Endothelial cell of umbilical vein (primary cell): ENCODE results near the gene BMPR2. TPM values are rescaled to one million over a fixed set of nuclear protein-coding genes. Genes with fewer than 3 reads are reported as not detected.

Experiments
- BruUV-seq: library from RNA; stranded (reverse); fragments of 400-500 nt; replicated peaks from 2 replicates; lab custom pipeline; 2021; lab: Mats Ljungman, UMichigan
- CTCF ChIA-PET: fragments of 300-600, 350-600 bp; sonication (Branson Sonifier 250); formaldehyde crosslinking; loops from one replicate; lab custom pipeline; 2021; ENCODE audit warnings: antibody characterized with exemption, inconsistent platforms; lab: Charles Lee
- POLR2A ChIA-PET: fragments of 300-600, 350-600 bp; sonication (Branson Sonifier 250); formaldehyde crosslinking; loops from one replicate; lab custom pipeline; 2021; ENCODE audit warnings: antibody characterized with exemption, inconsistent platforms; lab: Charles Lee
- DNase-seq: peaks from one replicate; pipeline ENCODE4 v3.0.0-alpha.2; 2011; ENCODE audit warnings: low read depth, low spot score
- FAIRE-seq: peaks from 2 replicates; lab custom pipeline; 2011; peaks lifted over from hg19 to GRCh38; lab: Jason Lieb, UNC
- H2AFZ ChIP-seq: 2 replicates; pipeline ENCODE4 v1.6.0; 2012; ENCODE audit warnings: low read depth, low read length, control low read depth, inconsistent platforms
- H3K27ac ChIP-seq: 2 replicates; pipeline ENCODE4 v1.5.1; 2011; ENCODE audit warnings: low read depth, mild to moderate bottlenecking, control low read depth, low read length, moderate library complexity; ENCODE audit not compliant: insufficient read depth
- H3K27me3 ChIP-seq, 2 experiments: 2 replicates each; pipeline versions ENCODE4 v1.6.0 to v1.6.1; 2011; ENCODE audit warnings: low read length in 2 of 2, mixed read lengths in 1 of 2; ENCODE audit not compliant: control insufficient read depth in 2 of 2, insufficient read depth in 2 of 2
- H3K36me3 ChIP-seq, 2 experiments: 2 replicates in 1 of 2; 3 replicates in 1 of 2; pipeline ENCODE4 v1.5.1; 2011; ENCODE audit warnings: low read length in 2 of 2, mild to moderate bottlenecking in 1 of 2, moderate library complexity in 1 of 2; ENCODE audit not compliant: control insufficient read depth in 2 of 2, insufficient read depth in 2 of 2; ENCODE audit errors: extremely low read depth in 1 of 2
- H3K4me1 ChIP-seq: 3 replicates; pipeline ENCODE4 v1.5.1; 2011; ENCODE audit warnings: mild to moderate bottlenecking, low read length; ENCODE audit not compliant: control insufficient read depth, insufficient read depth; ENCODE audit errors: extremely low read depth
- H3K4me2 ChIP-seq: 2 replicates; pipeline ENCODE4 v1.6.1; 2011; ENCODE audit warnings: low read length, control low read depth, mixed read lengths; ENCODE audit not compliant: insufficient read depth
- H3K4me3 ChIP-seq, 3 experiments: fragments of 200-600 bp in 1 of 3; sonication (generic), shearing (Covaris generic) in 1 of 3; replicated peaks in 1 of 3; 2 replicates each; pipeline ENCODE4 v1.5.1; 2011 to 2016; ENCODE audit warnings: control low read depth in 3 of 3, low read length in 3 of 3, mild to moderate bottlenecking in 2 of 3, inconsistent platforms in 1 of 3, low read depth in 1 of 3, moderate library complexity in 1 of 3; ENCODE audit not compliant: insufficient read depth in 1 of 3
- H3K79me2 ChIP-seq: 2 replicates; pipeline ENCODE4 v1.6.0; 2012; ENCODE audit warnings: low read length, inconsistent platforms; ENCODE audit not compliant: control insufficient read depth, insufficient read depth
- H3K9ac ChIP-seq: replicated peaks from 2 replicates; pipeline ENCODE3; 2011; ENCODE audit warnings: low read length, control low read depth; ENCODE audit not compliant: insufficient read depth; ENCODE audit errors: extremely low read depth
- H3K9me1 ChIP-seq: replicated peaks from 3 replicates; pipeline ENCODE4 v1.6.0; 2011; ENCODE audit warnings: mild to moderate bottlenecking, low read length; ENCODE audit not compliant: control insufficient read depth, insufficient read depth; ENCODE audit errors: extremely low read depth
- H3K9me3 ChIP-seq: replicated peaks from 2 replicates; pipeline ENCODE4 v1.5.1; 2012; ENCODE audit warnings: low read length, inconsistent platforms; ENCODE audit not compliant: control insufficient read depth, insufficient read depth
- H4K20me1 ChIP-seq: replicated peaks from 2 replicates; pipeline ENCODE3; 2011; ENCODE audit warnings: mild to moderate bottlenecking, low read length; ENCODE audit not compliant: control insufficient read depth, insufficient read depth; ENCODE audit errors: extremely low read depth
- FOS ChIP-seq: IDR thresholded peaks from 2 replicates; pipeline ENCODE4 v1.6.1; 2011; ENCODE audit warnings: mild to moderate bottlenecking, low read length, moderate library complexity, borderline replicate concordance; ENCODE audit not compliant: insufficient read depth
- GATA2 ChIP-seq: IDR thresholded peaks from 2 replicates; pipeline ENCODE4 v1.7.0; 2011; ENCODE audit warnings: low read depth, mild to moderate bottlenecking, moderate library complexity, mixed read lengths, low read length; ENCODE audit not compliant: insufficient read length, insufficient read depth
- JUN ChIP-seq: IDR thresholded peaks from 2 replicates; pipeline ENCODE4 v1.6.1; 2011; ENCODE audit warnings: borderline replicate concordance, low read depth; ENCODE audit not compliant: insufficient read length, insufficient read depth
- POLR2A ChIP-seq: IDR thresholded peaks from 2 replicates; pipeline ENCODE4 v1.6.1; 2012; ENCODE audit warnings: low read depth, mild to moderate bottlenecking, control low read depth, low read length
- POLR2AphosphoS5 ChIP-seq: IDR thresholded peaks from 2 replicates; pipeline ENCODE4 v1.6.1; 2012; ENCODE audit warnings: low read depth, mild to moderate bottlenecking, control low read depth, low read length, moderate library complexity; ENCODE audit not compliant: insufficient read depth
- dilution Hi-C: fragments of 300-500 bp; cut with MboI; formaldehyde crosslinking; loops from one replicate; pipeline ENCODE4 v1.15.0; 2019; ENCODE audit warnings: low sequenced_read_pairs; ENCODE audit not compliant: extremely low pct_ligation_motif_present
- intact Hi-C: fragments of 100-400 bp; cut with micrococcal nuclease; formaldehyde crosslinking; loops from one replicate; pipeline ENCODE4 v1.10.0; 2022
- polyA plus RNA-seq, 4 experiments: library from polyadenylated mRNA; depleted of rRNA in 3 of 4; stranded (reverse) in 3 of 4; unstranded in 1 of 4; fragments of >200 nt; gene quantifications; 2 replicates each; pipeline versions ENCODE4 v1.2.1 to v1.2.3, GENCODE V29; 2011 to 2012; ENCODE audit warnings: missing spikeins in 1 of 4
- total RNA-seq: library from RNA; stranded (reverse); gene quantifications from 2 replicates; pipeline ENCODE4 v1.2.3, GENCODE V29; 2021
- TF ChIP-seq, protein P1 (sequence below): IDR thresholded peaks from 2 replicates; pipeline ENCODE4 v1.6.1; 2011; ENCODE audit not compliant: insufficient read depth, insufficient read length
- TF ChIP-seq, protein P2 (sequence below), 2 donors: IDR thresholded peaks; 1 replicate in 1 of 2; 2 replicates in 1 of 2; pipeline ENCODE4 v1.5.1; 2011; ENCODE audit warnings: low read length in 2 of 2, mild to moderate bottlenecking in 2 of 2, moderate library complexity in 2 of 2, control low read depth in 1 of 2, inconsistent platforms in 1 of 2, low read depth in 1 of 2; ENCODE audit not compliant: insufficient read depth in 1 of 2; ENCODE audit errors: extremely low read depth in 1 of 2

Gene BMPR2
- total and polyA plus RNA-seq, 2 donors (not counting 3 experiments of a cell fraction or from before 2014, with no cell fraction given): 35.8 to 113 TPM

- peak overlapping the region; percentile 80 for H3K27ac ChIP-seq
- peaks cover 68% of the 10 kb centered on the region for H3K4me1 ChIP-seq
- DNase-seq: peak; percentile 87
- H3K27me3 ChIP-seq: no peaks in the 10 kb centered on the region
- intact Hi-C loops: loop anchor here (1.0 to 2.0 kb wide), 4 partner anchors 20 to 91 kb away; partner anchors contain the start of gene BMPR2
- no peaks in the 10 kb centered on the region for H3K36me3 ChIP-seq
- H2AFZ ChIP-seq: no peak overlapping the region
- peaks cover 81% of the 10 kb centered on the region for H3K79me2 ChIP-seq
- no peak overlapping the region for H3K4me3 ChIP-seq
- FAIRE-seq: peak; percentile 77
- CTCF ChIA-PET: interaction anchor here (1.1 kb wide), 1 partner anchor 32 kb away, joined by 3 read pairs; the partner anchor contains the start of gene BMPR2
- POLR2A ChIA-PET: interaction anchor here (0.6 kb wide), 1 partner anchor 40 kb away, joined by 4 read pairs; no protein-coding TSS in a partner anchor
- no TSS peak for BruUV-seq
- peak overlapping the region; percentile 86 for H3K4me2 ChIP-seq
- H4K20me1 ChIP-seq: peaks cover 5% of the 10 kb centered on the region
- no peaks in the 10 kb centered on the region for H3K9me3 ChIP-seq
- H3K9ac ChIP-seq: peak overlapping the region; percentile 61
- TF ChIP-seq POLR2AphosphoS5 (peak; percentile 76), POLR2A (peak; percentile 79), FOS (peak; percentile 13), JUN (peak; percentile 41), GATA2 (peak; percentile 97)
- TF ChIP-seq, protein P1, sequence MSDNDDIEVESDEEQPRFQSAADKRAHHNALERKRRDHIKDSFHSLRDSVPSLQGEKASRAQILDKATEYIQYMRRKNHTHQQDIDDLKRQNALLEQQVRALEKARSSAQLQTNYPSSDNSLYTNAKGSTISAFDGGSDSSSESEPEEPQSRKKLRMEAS: no peak
- TF ChIP-seq, protein P2, sequence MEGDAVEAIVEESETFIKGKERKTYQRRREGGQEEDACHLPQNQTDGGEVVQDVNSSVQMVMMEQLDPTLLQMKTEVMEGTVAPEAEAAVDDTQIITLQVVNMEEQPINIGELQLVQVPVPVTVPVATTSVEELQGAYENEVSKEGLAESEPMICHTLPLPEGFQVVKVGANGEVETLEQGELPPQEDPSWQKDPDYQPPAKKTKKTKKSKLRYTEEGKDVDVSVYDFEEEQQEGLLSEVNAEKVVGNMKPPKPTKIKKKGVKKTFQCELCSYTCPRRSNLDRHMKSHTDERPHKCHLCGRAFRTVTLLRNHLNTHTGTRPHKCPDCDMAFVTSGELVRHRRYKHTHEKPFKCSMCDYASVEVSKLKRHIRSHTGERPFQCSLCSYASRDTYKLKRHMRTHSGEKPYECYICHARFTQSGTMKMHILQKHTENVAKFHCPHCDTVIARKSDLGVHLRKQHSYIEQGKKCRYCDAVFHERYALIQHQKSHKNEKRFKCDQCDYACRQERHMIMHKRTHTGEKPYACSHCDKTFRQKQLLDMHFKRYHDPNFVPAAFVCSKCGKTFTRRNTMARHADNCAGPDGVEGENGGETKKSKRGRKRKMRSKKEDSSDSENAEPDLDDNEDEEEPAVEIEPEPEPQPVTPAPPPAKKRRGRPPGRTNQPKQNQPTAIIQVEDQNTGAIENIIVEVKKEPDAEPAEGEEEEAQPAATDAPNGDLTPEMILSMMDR (IDR thresholded peaks at IDR 0.05; ENCODE audit: extremely low read depth in 1 of 2, insufficient read depth in 1 of 2, low read depth in 1 of 2, low read length in 2 of 2): no peak
- dilution Hi-C loops: no loop called here
- H3K9me1 ChIP-seq: no peaks in the 10 kb centered on the region
Observed at GRCh38 chr2:202408546-202409140, 32.5 kb downstream of the BMPR2 start.
